Measurements from ENCODE around the gene ANKRA2.

Gene ANKRA2

DNA sequence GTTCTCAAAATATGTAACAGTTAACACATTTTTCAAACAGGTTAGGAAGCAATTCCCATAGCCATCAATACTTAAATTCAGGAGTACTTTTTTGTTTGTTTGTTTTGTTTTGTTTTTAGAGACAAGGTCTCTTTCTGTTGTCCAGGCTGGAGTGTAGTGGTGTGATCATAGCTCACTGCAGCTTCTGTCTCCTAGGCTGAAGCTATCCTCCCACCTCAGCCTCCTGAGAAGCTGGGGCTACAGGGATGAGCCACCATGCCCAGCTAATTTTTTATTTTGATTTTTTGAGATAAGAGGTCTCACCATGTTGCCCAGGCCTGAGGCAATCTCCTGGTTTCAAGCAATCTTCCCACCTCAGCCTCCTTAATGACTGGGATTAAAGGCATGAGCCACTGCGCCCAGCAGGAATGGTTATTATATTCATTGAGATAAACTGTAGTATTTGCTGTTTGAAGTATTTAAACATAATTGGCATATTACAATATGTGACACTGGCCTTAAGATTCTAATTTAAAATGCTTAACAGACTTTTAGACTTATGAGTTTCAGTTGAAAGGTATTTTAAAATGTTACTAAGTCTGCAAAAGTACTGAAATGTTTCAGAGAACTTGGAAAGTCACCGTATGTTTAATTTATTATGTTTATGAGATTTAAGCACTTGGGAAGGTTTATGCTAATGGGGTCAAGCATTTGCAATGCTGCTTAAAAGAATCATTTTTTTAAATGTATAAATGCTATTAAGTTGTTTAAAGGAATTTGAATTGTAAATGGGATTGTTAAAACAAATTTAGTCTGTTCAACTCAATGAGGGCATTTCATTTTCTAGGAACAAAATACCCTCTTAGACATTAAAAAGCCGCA lies 17.1 kb upstream of the ANKRA2 start:
- DNase-seq (ENCODE audit: low spot score) = no peak
- TF ChIP-seq, protein P1, sequence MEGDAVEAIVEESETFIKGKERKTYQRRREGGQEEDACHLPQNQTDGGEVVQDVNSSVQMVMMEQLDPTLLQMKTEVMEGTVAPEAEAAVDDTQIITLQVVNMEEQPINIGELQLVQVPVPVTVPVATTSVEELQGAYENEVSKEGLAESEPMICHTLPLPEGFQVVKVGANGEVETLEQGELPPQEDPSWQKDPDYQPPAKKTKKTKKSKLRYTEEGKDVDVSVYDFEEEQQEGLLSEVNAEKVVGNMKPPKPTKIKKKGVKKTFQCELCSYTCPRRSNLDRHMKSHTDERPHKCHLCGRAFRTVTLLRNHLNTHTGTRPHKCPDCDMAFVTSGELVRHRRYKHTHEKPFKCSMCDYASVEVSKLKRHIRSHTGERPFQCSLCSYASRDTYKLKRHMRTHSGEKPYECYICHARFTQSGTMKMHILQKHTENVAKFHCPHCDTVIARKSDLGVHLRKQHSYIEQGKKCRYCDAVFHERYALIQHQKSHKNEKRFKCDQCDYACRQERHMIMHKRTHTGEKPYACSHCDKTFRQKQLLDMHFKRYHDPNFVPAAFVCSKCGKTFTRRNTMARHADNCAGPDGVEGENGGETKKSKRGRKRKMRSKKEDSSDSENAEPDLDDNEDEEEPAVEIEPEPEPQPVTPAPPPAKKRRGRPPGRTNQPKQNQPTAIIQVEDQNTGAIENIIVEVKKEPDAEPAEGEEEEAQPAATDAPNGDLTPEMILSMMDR (IDR thresholded peaks at IDR 0.05; ENCODE audit: extremely low read depth, missing control alignments) = no peak

DNA sequence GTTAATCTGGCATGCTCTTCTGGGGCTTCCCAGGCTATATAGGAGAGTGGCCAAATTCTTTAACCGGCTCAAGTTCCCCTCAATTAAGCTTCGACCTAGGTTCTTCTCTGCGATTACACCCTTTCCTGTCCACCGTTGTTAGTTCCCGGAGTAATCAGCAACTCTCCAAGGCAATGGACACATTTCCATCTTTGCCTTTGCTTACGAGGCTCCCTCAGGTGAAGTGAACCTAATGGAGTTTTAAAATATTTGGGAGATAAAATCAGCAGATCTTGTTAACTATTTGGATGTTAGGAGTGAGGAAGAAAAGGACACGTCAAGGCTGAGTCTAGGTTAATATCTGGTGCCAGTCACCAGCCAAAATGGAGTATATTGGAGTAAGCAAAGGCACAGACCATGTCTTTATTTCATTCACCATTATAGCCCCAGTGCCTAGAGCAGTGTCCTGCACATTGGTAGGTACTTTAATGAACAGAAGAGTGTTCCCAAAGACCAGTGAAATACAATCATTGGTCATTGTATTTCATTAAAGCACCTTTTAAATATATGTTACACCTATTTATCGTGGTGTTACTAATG lies 619 bp upstream of the ANKRA2 start:
- no peak for DNase-seq (ENCODE audit: low spot score)
- TF ChIP-seq, protein P1 (IDR thresholded peaks at IDR 0.05; ENCODE audit: extremely low read depth, missing control alignments) = no peak

DNA sequence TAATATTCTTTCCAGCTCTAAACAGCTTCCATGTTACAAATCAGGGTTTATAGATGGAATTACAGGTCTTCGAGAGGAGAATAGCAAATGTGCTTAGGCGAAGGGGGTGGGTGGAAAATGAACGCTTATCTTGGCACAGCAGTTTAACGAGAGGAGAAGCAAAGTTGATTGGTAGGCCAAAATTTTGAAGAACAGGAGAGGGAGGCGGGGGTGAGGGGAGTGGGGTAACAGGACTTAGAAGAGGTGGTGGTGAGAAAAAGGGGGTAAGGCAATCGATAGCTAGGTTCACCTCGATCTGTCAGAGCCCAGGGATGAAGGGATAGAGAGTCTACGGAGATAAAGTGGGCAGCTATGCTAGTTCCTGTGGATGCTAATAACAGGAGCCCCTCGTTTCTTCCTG lies 764 bp downstream of the ANKRA2 start:
- TF ChIP-seq, protein P1 (IDR thresholded peaks at IDR 0.05; ENCODE audit: extremely low read depth, missing control alignments) = no peak
- DNase-seq (ENCODE audit: low spot score) = no peak

DNA sequence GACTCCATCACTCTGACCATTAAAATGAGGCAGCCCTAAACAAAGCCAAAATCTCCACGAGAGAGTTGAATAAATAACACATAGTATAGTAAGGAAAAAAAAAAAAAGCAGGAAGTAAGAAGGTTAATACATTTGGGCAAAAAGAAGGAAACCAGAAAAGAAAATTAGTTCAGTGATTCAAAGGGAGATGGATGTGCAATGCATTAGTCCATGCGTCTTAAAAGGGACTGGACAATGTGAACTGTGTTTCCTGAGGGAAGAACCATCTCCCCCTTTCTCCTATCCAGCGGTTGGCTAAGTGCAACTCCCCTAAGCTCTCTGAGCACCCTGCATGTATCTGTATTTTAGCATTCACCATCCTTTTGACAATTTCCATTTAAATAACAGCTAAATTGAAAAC lies 1.4 kb downstream of the ANKRA2 start:
- no peak for DNase-seq (ENCODE audit: low spot score)
- TF ChIP-seq, protein P1 (IDR thresholded peaks at IDR 0.05; ENCODE audit: extremely low read depth, missing control alignments) = no peak

DNA sequence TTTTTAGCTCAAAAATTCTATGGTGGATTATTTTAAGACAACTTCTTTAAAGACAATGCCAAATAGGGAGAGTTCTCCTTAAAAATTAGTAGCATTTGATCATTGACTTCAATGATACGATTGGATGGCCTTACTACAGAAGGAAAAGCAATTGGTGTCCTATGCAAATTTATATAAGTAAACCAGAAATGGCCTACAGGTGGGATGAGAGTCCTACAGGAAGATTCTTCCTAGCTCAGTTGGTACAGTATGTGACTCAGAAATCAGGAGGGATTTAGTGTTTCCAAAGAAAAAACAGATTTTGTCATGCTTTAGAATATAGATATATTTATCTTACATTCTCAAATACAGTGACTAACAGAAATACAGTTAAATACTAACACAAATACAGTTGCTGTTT lies 6.5 kb downstream of the ANKRA2 start:
- TF ChIP-seq, protein P1 (IDR thresholded peaks at IDR 0.05; ENCODE audit: extremely low read depth, missing control alignments) = no peak
- no peak for DNase-seq (ENCODE audit: low spot score)

DNA sequence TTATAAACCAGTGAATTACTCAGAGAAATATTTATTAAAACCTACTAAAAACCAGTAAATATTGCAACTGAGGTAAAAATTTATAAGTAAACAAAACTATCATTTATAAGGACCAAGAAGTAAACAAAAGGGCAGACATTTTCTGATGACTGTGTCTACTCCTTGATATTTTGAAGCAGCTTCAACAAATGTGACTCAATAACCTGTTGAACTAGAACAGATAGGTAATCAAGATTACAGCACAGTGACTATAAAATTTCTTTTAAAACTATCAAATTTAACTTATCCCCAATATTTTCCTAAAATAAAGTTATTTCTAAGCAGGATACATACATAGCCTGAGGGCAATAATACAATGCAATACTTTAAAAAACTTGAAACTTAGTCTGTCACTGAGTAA lies 12.8 kb downstream of the ANKRA2 start:
- TF ChIP-seq, protein P1 (IDR thresholded peaks at IDR 0.05; ENCODE audit: extremely low read depth, missing control alignments) = no peak
- DNase-seq (ENCODE audit: low spot score) = no peak

DNA sequence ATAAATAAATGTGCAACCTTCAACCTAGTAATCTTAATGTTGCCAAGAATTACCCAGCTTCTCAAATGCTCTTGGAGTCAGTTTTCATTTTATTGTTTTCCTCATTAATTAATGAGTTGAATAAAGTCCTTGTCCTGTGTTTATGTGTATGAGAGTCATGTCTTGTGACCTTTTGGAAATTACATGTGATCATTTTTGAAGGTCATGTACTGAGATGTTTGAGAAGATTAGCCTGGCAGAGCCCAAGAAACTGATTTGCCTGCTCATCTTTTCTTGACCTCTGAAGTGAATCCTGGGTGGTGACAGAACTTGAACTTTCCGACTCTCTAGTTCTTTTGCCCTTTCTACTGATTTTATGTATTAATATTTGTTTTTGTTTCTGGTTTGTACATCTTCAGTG lies 15.4 kb downstream of the ANKRA2 start:
- TF ChIP-seq, protein P1 (IDR thresholded peaks at IDR 0.05; ENCODE audit: extremely low read depth, missing control alignments) = no peak
- DNase-seq (ENCODE audit: low spot score) = no peak

Data from GM20000 (cell line).